ENCODE measurements around the gene HPSE2. TPM values are rescaled to one million over a fixed set of nuclear protein-coding genes. Genes with fewer than 3 reads are reported as not detected.
"Not testable (repeated sequence)": the region's sequence is repeated elsewhere in the genome, so short reads cannot be mapped to it uniquely, and the experiment has no call there.

The HPSE2 gene
- total RNA-seq, 2 experiments from 2014 or later, result not detected

DNA sequence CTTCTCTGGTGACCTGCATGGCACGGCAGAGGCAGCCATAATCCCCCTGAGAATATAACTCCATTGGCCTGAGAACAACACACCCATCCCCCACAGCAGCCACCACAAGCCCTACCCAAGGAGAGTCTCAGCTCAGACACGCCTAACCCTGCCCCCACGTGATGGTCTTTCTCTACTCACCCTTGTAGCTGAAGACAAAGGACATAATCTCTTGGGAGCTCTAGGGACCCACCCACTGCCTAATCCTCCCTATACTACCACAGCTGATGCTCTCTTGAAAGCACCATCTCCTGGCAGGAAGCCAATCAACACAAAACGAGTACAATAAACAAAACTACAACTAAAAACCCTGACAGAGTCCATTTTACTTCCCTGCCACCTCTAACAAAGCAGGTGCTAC is 30.7 kb upstream of the HPSE2 start:
- POLR2A ChIA-PET, result no interaction called here
- Mint-ChIP-seq H3K27me3 (peaks cover 15% of the 10 kb centered on the region), H3K4me1 (ENCODE audit: low read depth) (no peaks in the 10 kb centered on the region), H3K4me3 (no peak overlapping the region), H3K9me3 (peaks cover 3% of the 10 kb centered on the region), H3K36me3 (ENCODE audit: low read depth) (no peaks in the 10 kb centered on the region), H3K27ac (no peak overlapping the region)
- CTCF ChIA-PET, result no interaction called here
- DNase-seq, result no peak
- no peak for ATAC-seq
- TF ChIP-seq CTCF (IDR thresholded peaks at IDR 0.05), result no peak
- intact Hi-C loops (cut with micrococcal nuclease), result no loop called here

GRCh38 chr10:99248824-99249223 is 13.2 kb upstream of the HPSE2 start:
- Mint-ChIP-seq H3K27ac (no peak overlapping the region), H3K27me3 (peaks cover 18% of the 10 kb centered on the region), H3K36me3 (ENCODE audit: low read depth) (no peaks in the 10 kb centered on the region), H3K9me3 (no peaks in the 10 kb centered on the region), H3K4me3 (no peak overlapping the region), H3K4me1 (ENCODE audit: low read depth) (no peaks in the 10 kb centered on the region)
- intact Hi-C loops (cut with micrococcal nuclease), result no loop called here
- no peak for TF ChIP-seq CTCF (IDR thresholded peaks at IDR 0.05)
- POLR2A ChIA-PET, result no interaction called here
- ATAC-seq, result no peak
- no peak for DNase-seq
- CTCF ChIA-PET, result interaction anchor here (1.0 kb wide), 1 partner anchor 782 kb away, joined by 3 read pairs; no protein-coding TSS in a partner anchor

DNA sequence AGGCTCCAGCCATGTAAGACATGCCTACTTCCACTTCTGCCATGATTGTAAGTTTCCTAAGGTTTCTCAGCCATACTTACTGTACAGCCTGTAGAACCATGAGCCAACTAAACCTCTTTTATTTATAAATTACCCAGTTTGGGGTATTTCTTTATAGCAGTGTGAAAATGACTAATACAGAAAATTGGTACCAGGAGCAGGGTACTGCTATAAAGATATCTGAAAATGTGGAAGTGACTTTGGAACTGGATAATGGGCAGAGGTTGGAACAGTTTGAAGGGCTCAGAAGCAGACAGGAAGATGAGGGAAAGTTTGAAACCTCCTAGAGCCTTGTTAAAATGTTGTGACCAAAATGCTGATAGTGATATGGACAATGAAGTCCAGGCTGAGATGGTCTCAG is 12.2 kb upstream of the HPSE2 start:
- H3K4me1 Mint-ChIP-seq (ENCODE audit: low read depth); ATAC-seq; H3K4me3 Mint-ChIP-seq; H3K9me3 Mint-ChIP-seq; POLR2A ChIA-PET; H3K27ac Mint-ChIP-seq; H3K36me3 Mint-ChIP-seq (ENCODE audit: low read depth); intact Hi-C loops (cut with micrococcal nuclease); DNase-seq: not testable (repeated sequence)
- CTCF ChIA-PET, result interaction anchor here (1.6 kb wide), 1 partner anchor 780 kb away, joined by 21 read pairs; no protein-coding TSS in a partner anchor
- peaks cover 18% of the 10 kb centered on the region for H3K27me3 Mint-ChIP-seq

GRCh38 chr10:99236627-99237309 is 1.1 kb upstream of the HPSE2 start:
- ATAC-seq (no peak), DNase-seq (no peak)
- Mint-ChIP-seq H3K36me3 (ENCODE audit: low read depth) (no peaks in the 10 kb centered on the region), H3K4me3 (no peak overlapping the region), H3K4me1 (ENCODE audit: low read depth) (peaks cover 33% of the 10 kb centered on the region), H3K9me3 (no peaks in the 10 kb centered on the region), H3K27ac (no peak overlapping the region), H3K27me3 (peaks cover 70% of the 10 kb centered on the region)
- CTCF ChIA-PET, result interaction anchor here (1.6 kb wide), 1 partner anchor 10 kb away, joined by 3 read pairs; no protein-coding TSS in a partner anchor
- no peak for TF ChIP-seq CTCF (IDR thresholded peaks at IDR 0.05)
- POLR2A ChIA-PET, result no interaction called here
- intact Hi-C loops (cut with micrococcal nuclease), result no loop called here

DNA sequence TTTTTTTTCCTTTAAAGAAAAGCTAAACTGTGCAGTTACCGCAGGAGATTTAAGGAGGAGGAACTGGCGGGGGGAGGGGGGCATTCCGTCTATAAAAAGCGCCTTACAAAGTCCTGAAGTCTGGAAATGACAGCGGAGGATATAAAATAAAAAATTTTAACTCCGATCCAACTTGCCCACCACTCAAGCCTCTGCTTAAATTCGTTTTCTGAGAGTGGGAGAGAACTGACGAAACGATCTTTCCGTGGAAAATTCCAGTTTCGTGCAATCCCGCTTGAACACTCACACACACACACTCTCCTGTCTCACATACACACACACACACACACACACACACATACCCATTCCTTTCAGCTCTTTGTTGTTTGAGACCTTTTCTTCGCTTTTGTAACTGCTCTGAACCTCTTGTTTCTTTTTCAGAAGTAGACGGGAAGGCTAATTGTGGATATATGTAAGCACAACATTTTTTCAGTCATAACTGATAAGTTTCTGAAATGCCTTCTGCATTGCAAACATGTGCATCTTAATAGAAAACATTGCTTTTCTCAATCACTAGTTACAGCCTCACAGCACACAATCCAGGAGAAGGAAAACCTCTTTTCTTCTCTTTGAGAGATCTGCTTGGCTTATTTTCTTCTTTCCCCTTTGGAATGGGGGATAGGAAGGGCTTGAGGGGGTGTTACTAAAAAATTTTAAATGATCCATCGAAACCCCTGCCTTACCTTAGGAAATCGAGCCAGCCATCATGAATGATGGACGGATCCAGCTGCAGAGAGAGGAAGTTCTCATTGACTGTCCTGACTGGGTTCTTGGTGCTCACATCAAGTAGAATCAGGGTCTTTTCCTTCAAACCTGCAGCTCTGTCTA is 628 bp downstream of the HPSE2 start:
- DNase-seq (no peak), ATAC-seq (no peak)
- Mint-ChIP-seq H3K27ac (no peak overlapping the region), H3K4me1 (ENCODE audit: low read depth) (peaks cover 33% of the 10 kb centered on the region), H3K36me3 (ENCODE audit: low read depth) (no peaks in the 10 kb centered on the region), H3K4me3 (peak overlapping the region; percentile 70), H3K27me3 (peaks cover 75% of the 10 kb centered on the region), H3K9me3 (no peaks in the 10 kb centered on the region)
- no peak for TF ChIP-seq CTCF (IDR thresholded peaks at IDR 0.05)
- intact Hi-C loops (cut with micrococcal nuclease), result no loop called here
- ChIA-PET POLR2A (no interaction called here), CTCF (interaction anchor here (0.6 to 2.2 kb wide), 3 partner anchors 8 to 13 kb away, joined by 3 to 9 read pairs (median 5); no protein-coding TSS in a partner anchor)
